Activated CD4-positive, alpha-beta T cell treated with anti-CD3 and anti-CD28 coated beads, Interleukin-2, Interleukin-4, amounts not matched to agents 100 ng/mL and 50 ng/mL, durations not matched to agents 16 hours and 8 hours (primary cell): Measurements from ENCODE around the gene CLSTN1.

ENCODE experiments used
- DNase-seq: peaks from one replicate; pipeline ENCODE4 v3.0.0-alpha.2; 2020; ENCODE audit warnings: low spot score

Gene CLSTN1

GRCh38 chr1:9850442-9851162 is 26.8 kb upstream of the CLSTN1 start:
- no peak for DNase-seq

- no peak for DNase-seq
Measured at GRCh38 chr1:9849691-9850441, 26.1 kb upstream of the CLSTN1 start.

GRCh38 chr1:9848022-9848421 is 24.3 kb upstream of the CLSTN1 start:
- DNase-seq: no peak

GRCh38 chr1:9847269-9847668 is 23.5 kb upstream of the CLSTN1 start:
- no peak for DNase-seq

GRCh38 chr1:9846611-9847171 is 22.9 kb upstream of the CLSTN1 start:
- no peak for DNase-seq

- DNase-seq: no peak
Measured at GRCh38 chr1:9845914-9846313, 22.1 kb upstream of the CLSTN1 start.

GRCh38 chr1:9844756-9845155 is 21.0 kb upstream of the CLSTN1 start:
- DNase-seq: no peak

- DNase-seq: no peak
Measured at GRCh38 chr1:9844106-9844505, 20.3 kb upstream of the CLSTN1 start.

- no peak for DNase-seq
Measured at GRCh38 chr1:9843576-9843945, 19.8 kb upstream of the CLSTN1 start.

GRCh38 chr1:9842781-9843575 is 19.2 kb upstream of the CLSTN1 start:
- DNase-seq: no peak

GRCh38 chr1:9842073-9842711 is 18.4 kb upstream of the CLSTN1 start:
- DNase-seq: no peak

GRCh38 chr1:9841460-9841859 is 17.7 kb upstream of the CLSTN1 start:
- DNase-seq: no peak

GRCh38 chr1:9840176-9840575 is 16.4 kb upstream of the CLSTN1 start:
- DNase-seq: no peak

- DNase-seq: no peak
Measured at GRCh38 chr1:9838946-9839345, 15.2 kb upstream of the CLSTN1 start.

- no peak for DNase-seq
Measured at GRCh38 chr1:9836632-9836960, 12.8 kb upstream of the CLSTN1 start.

- no peak for DNase-seq
Measured at GRCh38 chr1:9835758-9836631, 12.2 kb upstream of the CLSTN1 start.

- DNase-seq: no peak
Measured at GRCh38 chr1:9835404-9835757, 11.6 kb upstream of the CLSTN1 start.

GRCh38 chr1:9833632-9834031 is 9.9 kb upstream of the CLSTN1 start:
- no peak for DNase-seq

- no peak for DNase-seq
Measured at GRCh38 chr1:9827558-9828185, 3.9 kb upstream of the CLSTN1 start.

- no peak for DNase-seq
Measured at GRCh38 chr1:9826616-9827015, 2.9 kb upstream of the CLSTN1 start.

- no peak for DNase-seq
Measured at GRCh38 chr1:9826087-9826486, 2.3 kb upstream of the CLSTN1 start.
